Memory B cell (primary cell): ENCODE measurements around the gene FILIP1.

ENCODE experiments used
- ATAC-seq: fragments of 150-1000 bp; cut with Tn5 transposase; 2 replicates; pipeline ENCODE4 v1.10.0; 2021; ENCODE audit warnings: low read depth, mild to moderate bottlenecking, moderate library complexity
- DNase-seq, 2 donors: peaks; one replicate each; pipeline ENCODE4 v3.0.0; 2022; ENCODE audit warnings: low spot score in 2 of 2
- H3K27ac Mint-ChIP-seq: one replicate; pipeline ENCODE4 v1.8.0; 2022; ENCODE audit warnings: mild to moderate bottlenecking, moderate library complexity, mixed read lengths
- H3K27me3 Mint-ChIP-seq: one replicate; pipeline ENCODE4 v1.8.0; 2022; ENCODE audit warnings: mixed read lengths
- H3K36me3 Mint-ChIP-seq: one replicate; pipeline ENCODE4 v1.8.0; 2022; ENCODE audit warnings: mild to moderate bottlenecking, mixed read lengths
- H3K4me1 Mint-ChIP-seq: one replicate; pipeline ENCODE4 v1.8.0; 2022; ENCODE audit warnings: mixed read lengths
- H3K4me3 Mint-ChIP-seq: one replicate; pipeline ENCODE4 v1.8.0; 2022; ENCODE audit warnings: mild to moderate bottlenecking, moderate library complexity, mixed read lengths
- H3K9me3 Mint-ChIP-seq: one replicate; pipeline ENCODE4 v1.8.0; 2022; ENCODE audit warnings: mixed read lengths

Gene FILIP1

GRCh38 chr6:75350156-75350555 lies 143.4 kb downstream of the FILIP1 start:
- DNase-seq (no peak), ATAC-seq (no peak)
- Mint-ChIP-seq H3K4me1 (no peaks in the 10 kb centered on the region), H3K4me3 (no peak overlapping the region), H3K27me3 (peaks cover 9% of the 10 kb centered on the region), H3K36me3 (no peaks in the 10 kb centered on the region), H3K27ac (no peak overlapping the region), H3K9me3 (no peaks in the 10 kb centered on the region)

- no peak for ATAC-seq
- Mint-ChIP-seq H3K4me1 (no peaks in the 10 kb centered on the region), H3K27me3 (peaks cover 9% of the 10 kb centered on the region), H3K27ac (no peak overlapping the region), H3K9me3 (no peaks in the 10 kb centered on the region), H3K4me3 (no peak overlapping the region), H3K36me3 (no peaks in the 10 kb centered on the region)
- DNase-seq, result no peak
Observed at GRCh38 chr6:75349262-75349984, 144.2 kb downstream of the FILIP1 start.

DNA sequence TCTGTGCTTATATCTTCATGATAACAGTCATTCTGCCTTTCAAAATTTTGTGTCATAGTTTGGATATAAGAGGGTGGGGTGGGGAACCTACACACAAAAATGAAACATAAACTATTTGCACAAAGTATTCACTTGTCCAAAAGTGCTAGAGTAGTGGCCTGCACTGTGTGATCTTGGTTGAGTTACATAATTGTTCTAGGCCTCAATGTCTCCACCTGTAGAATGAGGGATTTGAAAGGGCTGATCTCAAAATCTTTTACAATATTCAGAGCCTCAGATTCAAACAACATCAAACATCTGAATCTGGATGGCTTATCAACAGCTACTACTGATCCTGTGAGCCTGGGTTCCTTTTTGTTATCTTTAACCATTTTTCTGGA lies 144.7 kb downstream of the FILIP1 start:
- no peak overlapping the region for H3K27ac Mint-ChIP-seq
- no peaks in the 10 kb centered on the region for H3K9me3 Mint-ChIP-seq
- peaks cover 9% of the 10 kb centered on the region for H3K27me3 Mint-ChIP-seq
- no peak overlapping the region for H3K4me3 Mint-ChIP-seq
- DNase-seq (no peak), ATAC-seq (no peak)
- H3K36me3 Mint-ChIP-seq, result no peaks in the 10 kb centered on the region
- no peaks in the 10 kb centered on the region for H3K4me1 Mint-ChIP-seq

GRCh38 chr6:75347898-75348610 lies 145.5 kb downstream of the FILIP1 start:
- Mint-ChIP-seq H3K4me1 (no peaks in the 10 kb centered on the region), H3K36me3 (no peaks in the 10 kb centered on the region), H3K4me3 (no peak overlapping the region), H3K27me3 (peaks cover 5% of the 10 kb centered on the region), H3K27ac (no peak overlapping the region), H3K9me3 (no peaks in the 10 kb centered on the region)
- DNase-seq (no peak), ATAC-seq (no peak)

DNA sequence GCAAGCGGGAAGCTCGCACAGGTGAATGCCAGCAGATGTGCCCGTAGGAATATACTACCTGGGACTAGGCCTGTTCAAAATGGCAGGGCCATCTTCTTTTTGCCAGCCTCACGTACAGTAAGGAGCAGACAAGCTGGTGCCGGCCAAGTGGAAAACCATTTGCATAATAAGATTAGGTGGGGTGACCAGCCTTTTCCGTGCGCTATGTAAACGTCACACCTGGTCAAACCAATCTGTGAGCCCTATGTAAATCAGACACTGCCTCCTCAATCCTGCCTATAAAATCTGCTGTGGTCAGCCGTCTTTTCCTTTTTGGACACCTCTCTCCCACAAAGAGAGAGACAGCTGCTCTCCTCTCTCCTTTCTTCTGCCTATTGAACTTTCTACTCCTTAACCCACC lies 148.2 kb downstream of the FILIP1 start:
- no peaks in the 10 kb centered on the region for H3K9me3 Mint-ChIP-seq
- no peaks in the 10 kb centered on the region for H3K36me3 Mint-ChIP-seq
- H3K4me1 Mint-ChIP-seq, result no peaks in the 10 kb centered on the region
- ATAC-seq (no peak), DNase-seq (no peak)
- H3K27ac Mint-ChIP-seq, result no peak overlapping the region
- peaks cover 5% of the 10 kb centered on the region for H3K27me3 Mint-ChIP-seq
- no peak overlapping the region for H3K4me3 Mint-ChIP-seq

- peaks cover 5% of the 10 kb centered on the region for H3K27me3 Mint-ChIP-seq
- H3K36me3 Mint-ChIP-seq, result no peaks in the 10 kb centered on the region
- H3K27ac Mint-ChIP-seq, result no peak overlapping the region
- DNase-seq (no peak), ATAC-seq (no peak)
- no peak overlapping the region for H3K4me3 Mint-ChIP-seq
- H3K4me1 Mint-ChIP-seq, result no peaks in the 10 kb centered on the region
- no peaks in the 10 kb centered on the region for H3K9me3 Mint-ChIP-seq
Observed at GRCh38 chr6:75344455-75344854, 149.1 kb downstream of the FILIP1 start.

- DNase-seq (no peak), ATAC-seq (no peak)
- Mint-ChIP-seq H3K36me3 (no peaks in the 10 kb centered on the region), H3K27ac (no peak overlapping the region), H3K4me1 (no peaks in the 10 kb centered on the region), H3K4me3 (no peak overlapping the region), H3K27me3 (peaks cover 5% of the 10 kb centered on the region), H3K9me3 (no peaks in the 10 kb centered on the region)
Observed at GRCh38 chr6:75344021-75344420, 149.6 kb downstream of the FILIP1 start.

GRCh38 chr6:75337835-75338580 lies 155.6 kb downstream of the FILIP1 start:
- H3K9me3 Mint-ChIP-seq, result no peaks in the 10 kb centered on the region
- no peak overlapping the region for H3K4me3 Mint-ChIP-seq
- H3K27me3 Mint-ChIP-seq, result peaks cover 3% of the 10 kb centered on the region
- H3K36me3 Mint-ChIP-seq, result no peaks in the 10 kb centered on the region
- ATAC-seq (no peak), DNase-seq (no peak)
- H3K4me1 Mint-ChIP-seq, result peaks cover 2% of the 10 kb centered on the region
- no peak overlapping the region for H3K27ac Mint-ChIP-seq

DNA sequence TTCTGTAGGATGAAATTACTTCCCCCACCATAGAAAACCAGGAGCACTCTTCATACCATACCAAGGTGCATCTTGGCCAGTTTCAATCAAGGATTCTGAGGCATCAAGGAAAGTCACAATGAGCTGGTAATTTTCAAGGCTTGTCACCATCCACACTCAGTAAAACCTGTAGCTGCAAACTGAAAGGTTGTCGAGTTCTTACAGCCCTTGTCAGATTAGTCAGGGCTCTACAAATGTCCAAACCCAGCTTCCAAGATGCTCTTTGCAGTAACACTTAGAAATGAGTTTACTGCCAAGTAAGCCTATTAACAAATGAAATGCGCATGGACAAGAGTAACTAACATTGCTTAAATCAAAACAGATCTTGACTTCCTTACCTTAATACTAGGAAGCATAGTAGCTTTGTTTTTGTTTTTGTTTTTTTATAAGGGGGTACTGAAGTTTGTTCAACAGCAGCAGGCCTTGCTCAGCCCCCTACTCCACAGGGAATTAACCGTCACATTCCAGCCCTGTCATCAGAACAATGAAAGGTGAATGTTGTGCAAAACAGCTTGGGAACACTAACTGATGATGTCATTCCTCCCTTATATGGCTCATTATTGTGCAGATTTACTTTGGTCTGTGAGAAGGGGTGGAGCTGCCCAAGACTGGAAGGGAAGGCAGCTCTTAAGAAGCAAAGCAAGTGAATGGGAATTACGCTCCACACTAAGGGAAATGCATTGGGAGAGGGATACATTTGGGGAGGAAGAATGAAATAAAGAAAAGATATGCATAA lies 159.1 kb downstream of the FILIP1 start:
- Mint-ChIP-seq H3K27me3 (peaks cover 3% of the 10 kb centered on the region), H3K4me1 (peaks cover 2% of the 10 kb centered on the region), H3K4me3 (no peak overlapping the region), H3K9me3 (no peaks in the 10 kb centered on the region), H3K27ac (no peak overlapping the region), H3K36me3 (no peaks in the 10 kb centered on the region)
- ATAC-seq, result no peak
- DNase-seq, result no peak

DNA sequence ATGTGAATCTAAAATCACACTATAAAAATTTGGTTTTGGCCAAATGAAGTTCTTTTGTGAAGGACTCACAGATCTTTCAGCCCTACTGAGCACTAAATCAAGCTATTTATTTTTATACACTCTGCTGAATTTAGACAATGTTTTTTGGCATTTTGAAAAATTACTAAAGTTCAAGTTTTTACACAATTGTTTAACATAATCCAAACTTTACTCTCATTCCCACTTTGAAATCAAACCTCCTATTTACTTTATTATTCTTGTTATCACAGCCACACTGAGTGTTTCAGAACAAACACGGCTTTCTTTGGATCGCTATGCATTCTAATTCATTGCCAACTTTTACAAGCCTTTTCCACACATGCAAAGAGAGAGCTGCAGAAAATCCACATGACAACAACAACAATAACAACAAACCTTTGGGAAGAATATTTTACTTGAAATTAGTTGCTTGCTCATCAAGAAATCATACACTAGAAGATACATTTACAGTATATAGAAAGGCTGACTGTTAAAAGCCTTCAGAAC lies 159.9 kb downstream of the FILIP1 start:
- no peaks in the 10 kb centered on the region for H3K9me3 Mint-ChIP-seq
- H3K4me3 Mint-ChIP-seq, result no peak overlapping the region
- H3K36me3 Mint-ChIP-seq, result no peaks in the 10 kb centered on the region
- DNase-seq (no peak), ATAC-seq (no peak)
- H3K4me1 Mint-ChIP-seq, result peaks cover 2% of the 10 kb centered on the region
- no peak overlapping the region for H3K27ac Mint-ChIP-seq
- peaks cover 3% of the 10 kb centered on the region for H3K27me3 Mint-ChIP-seq

GRCh38 chr6:75331151-75331550 lies 162.4 kb downstream of the FILIP1 start:
- no peak overlapping the region for H3K4me3 Mint-ChIP-seq
- no peak for DNase-seq
- no peak overlapping the region for H3K27ac Mint-ChIP-seq
- H3K36me3 Mint-ChIP-seq, result no peaks in the 10 kb centered on the region
- no peak for ATAC-seq
- H3K9me3 Mint-ChIP-seq, result no peaks in the 10 kb centered on the region
- peaks cover 4% of the 10 kb centered on the region for H3K27me3 Mint-ChIP-seq
- peaks cover 2% of the 10 kb centered on the region for H3K4me1 Mint-ChIP-seq

GRCh38 chr6:75329703-75330102 lies 163.9 kb downstream of the FILIP1 start:
- ATAC-seq (no peak), DNase-seq (no peak)
- H3K9me3 Mint-ChIP-seq, result no peaks in the 10 kb centered on the region
- no peaks in the 10 kb centered on the region for H3K36me3 Mint-ChIP-seq
- H3K27ac Mint-ChIP-seq, result no peak overlapping the region
- H3K4me3 Mint-ChIP-seq, result no peak overlapping the region
- H3K4me1 Mint-ChIP-seq, result peaks cover under 1% of the 10 kb centered on the region
- peaks cover 7% of the 10 kb centered on the region for H3K27me3 Mint-ChIP-seq

DNA sequence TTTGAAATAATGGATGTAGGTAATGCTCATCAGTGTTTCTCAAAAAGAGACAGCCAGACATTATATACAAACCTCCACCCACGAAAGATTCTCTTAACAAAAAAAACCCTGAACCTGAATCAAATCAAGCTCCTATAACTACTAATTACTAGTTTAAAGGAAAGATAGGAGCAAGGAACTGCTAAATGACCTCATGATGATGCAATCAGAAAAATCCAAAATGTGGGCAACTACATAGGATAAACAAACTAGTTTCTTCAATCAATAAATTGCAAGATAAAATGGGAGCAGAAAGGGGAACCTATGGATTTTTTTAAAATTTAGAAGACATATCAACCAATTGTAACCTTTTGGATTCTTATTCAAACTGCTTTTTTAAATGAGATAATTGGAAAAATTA lies 165.8 kb downstream of the FILIP1 start:
- DNase-seq, result no peak
- Mint-ChIP-seq H3K4me3 (no peak overlapping the region), H3K9me3 (no peaks in the 10 kb centered on the region), H3K27me3 (peaks cover 7% of the 10 kb centered on the region), H3K27ac (no peak overlapping the region), H3K4me1 (no peaks in the 10 kb centered on the region), H3K36me3 (no peaks in the 10 kb centered on the region)
- ATAC-seq, result no peak
